Natural killer cell (primary cell): ENCODE measurements around the gene CGNL1. TPM values are rescaled to one million over a fixed set of nuclear protein-coding genes. Genes with fewer than 3 reads are reported as not detected.

Experiments
- ATAC-seq, 3 donors: fragments of 150-1000 bp in 2 of 3; fragments of 200-7000 bp in 1 of 3; cut with Tn5 transposase; 1 replicate in 1 of 3; 2 replicates in 2 of 3; pipeline ENCODE4 v1.10.0; 2021; ENCODE audit warnings: mild to moderate bottlenecking in 2 of 3, moderate library complexity in 2 of 3
- DNase-seq, 2 donors: peaks; one replicate each; pipeline versions ENCODE4 v3.0.0 to v3.0.0-alpha.2; 2013 to 2021; ENCODE audit warnings: mixed read lengths in 1 of 2
- H3K27ac ChIP-seq: one replicate; pipeline ENCODE4 v1.5.1; 2013; ENCODE audit warnings: mild to moderate bottlenecking, low read length
- H3K27me3 ChIP-seq: one replicate; pipeline ENCODE4 v1.6.1; 2013; ENCODE audit warnings: low read length; ENCODE audit not compliant: control insufficient read depth, insufficient read depth
- H3K36me3 ChIP-seq: one replicate; pipeline ENCODE4 v1.6.1; 2013; ENCODE audit warnings: low read length; ENCODE audit not compliant: control insufficient read depth, insufficient read depth
- H3K4me1 ChIP-seq: one replicate; pipeline ENCODE4 v1.6.1; 2013; ENCODE audit warnings: low read length; ENCODE audit not compliant: control insufficient read depth, insufficient read depth
- H3K4me3 ChIP-seq: one replicate; pipeline ENCODE4 v1.5.1; 2013; ENCODE audit warnings: low read length
- H3K9me3 ChIP-seq: one replicate; pipeline ENCODE4 v1.6.1; 2013; ENCODE audit warnings: low read length; ENCODE audit not compliant: control insufficient read depth, insufficient read depth
- H3K27ac Mint-ChIP-seq, 2 donors: one replicate each; pipeline ENCODE4 v1.8.0; 2022; ENCODE audit warnings: mild to moderate bottlenecking in 2 of 2, mixed read lengths in 2 of 2, moderate library complexity in 1 of 2
- H3K27me3 Mint-ChIP-seq, 2 donors: one replicate each; pipeline ENCODE4 v1.8.0; 2022; ENCODE audit warnings: low read depth in 2 of 2, mixed read lengths in 2 of 2
- H3K36me3 Mint-ChIP-seq: one replicate; pipeline ENCODE4 v1.8.0; 2022; ENCODE audit warnings: mixed read lengths
- H3K4me1 Mint-ChIP-seq, 2 donors: one replicate each; pipeline ENCODE4 v1.8.0; 2022; ENCODE audit warnings: mixed read lengths in 2 of 2
- H3K4me3 Mint-ChIP-seq: one replicate; pipeline ENCODE4 v1.8.0; 2022; ENCODE audit warnings: mild to moderate bottlenecking, moderate library complexity, mixed read lengths
- H3K9me3 Mint-ChIP-seq, 2 donors: one replicate each; pipeline ENCODE4 v1.8.0; 2022; ENCODE audit warnings: mixed read lengths in 2 of 2
- WGBS: methylation state at CpG from one replicate; pipeline ENCODE4 v1.1.7; 2013; ENCODE audit warnings: missing lambda C conversion rate; ENCODE audit not compliant: insufficient coverage; 5-methylcytosine and 5-hydroxymethylcytosine counted together
- intact Hi-C: fragments of 100-400 bp; cut with micrococcal nuclease; formaldehyde crosslinking; loops from one replicate; pipeline ENCODE4 v1.14.2; 2022
- total RNA-seq, 4 donors: library from RNA; stranded (reverse); fragments of 120-200 nt in 1 of 4; gene quantifications; one replicate each; pipeline versions ENCODE4 v1.2.3 to v1.2.4, GENCODE V29; 2013 to 2022
- TF ChIP-seq, protein P1 (sequence below): fragments of 200-600 bp; IDR thresholded peaks from one replicate; pipeline ENCODE4 v1.8.0; 2022; ENCODE audit warnings: antibody characterized with exemption

Gene CGNL1
- total RNA-seq, 3 donors from 2014 or later (not counting 1 experiment from before 2014, with no cell fraction given) = not detected

DNA sequence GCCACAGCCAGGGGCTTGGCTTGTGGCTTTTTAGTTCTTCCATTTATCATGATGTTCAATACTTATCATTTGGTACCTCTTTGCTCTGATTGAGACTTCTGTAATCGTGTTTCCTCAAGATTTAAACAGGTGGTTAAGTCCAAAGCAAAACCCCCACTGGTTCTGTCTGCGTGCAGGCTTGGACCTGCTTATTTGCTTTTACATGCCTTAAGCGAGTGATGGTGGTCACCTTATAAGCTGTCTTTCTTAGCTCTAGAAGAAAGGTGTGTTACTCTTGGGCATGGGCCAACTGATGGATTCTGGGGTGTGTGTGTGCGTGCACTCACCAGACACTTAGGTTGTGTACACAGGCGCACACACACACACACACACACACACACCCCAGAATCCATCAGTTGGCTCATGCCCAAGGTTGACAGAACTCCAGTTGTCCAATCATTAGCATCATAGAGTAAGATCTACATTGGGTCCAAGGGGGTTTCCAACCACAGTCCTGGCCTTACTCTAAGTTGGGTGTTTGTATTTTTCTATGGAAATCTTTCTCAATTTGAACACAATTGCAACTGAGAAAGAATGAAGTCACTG, 216.6 kb downstream of the CGNL1 start:
- H3K27ac ChIP-seq = no peak overlapping the region
- WGBS = 74% methylated on average over 4 of the region's 5 CpGs
- Mint-ChIP-seq H3K27ac (no peak overlapping the region), H3K4me3 (peak overlapping the region; percentile 25), H3K4me1 (peaks cover 0 to 4% of the 10 kb centered on the region in 2 donors), H3K9me3 (no peaks in the 10 kb centered on the region), H3K27me3 (peaks cover 33 to 54% of the 10 kb centered on the region in 2 donors), H3K36me3 (no peaks in the 10 kb centered on the region)
- TF ChIP-seq, protein P1, sequence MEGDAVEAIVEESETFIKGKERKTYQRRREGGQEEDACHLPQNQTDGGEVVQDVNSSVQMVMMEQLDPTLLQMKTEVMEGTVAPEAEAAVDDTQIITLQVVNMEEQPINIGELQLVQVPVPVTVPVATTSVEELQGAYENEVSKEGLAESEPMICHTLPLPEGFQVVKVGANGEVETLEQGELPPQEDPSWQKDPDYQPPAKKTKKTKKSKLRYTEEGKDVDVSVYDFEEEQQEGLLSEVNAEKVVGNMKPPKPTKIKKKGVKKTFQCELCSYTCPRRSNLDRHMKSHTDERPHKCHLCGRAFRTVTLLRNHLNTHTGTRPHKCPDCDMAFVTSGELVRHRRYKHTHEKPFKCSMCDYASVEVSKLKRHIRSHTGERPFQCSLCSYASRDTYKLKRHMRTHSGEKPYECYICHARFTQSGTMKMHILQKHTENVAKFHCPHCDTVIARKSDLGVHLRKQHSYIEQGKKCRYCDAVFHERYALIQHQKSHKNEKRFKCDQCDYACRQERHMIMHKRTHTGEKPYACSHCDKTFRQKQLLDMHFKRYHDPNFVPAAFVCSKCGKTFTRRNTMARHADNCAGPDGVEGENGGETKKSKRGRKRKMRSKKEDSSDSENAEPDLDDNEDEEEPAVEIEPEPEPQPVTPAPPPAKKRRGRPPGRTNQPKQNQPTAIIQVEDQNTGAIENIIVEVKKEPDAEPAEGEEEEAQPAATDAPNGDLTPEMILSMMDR = no peak
- ATAC-seq (no peak), DNase-seq (no peak)
- H3K27me3 ChIP-seq = no peaks in the 10 kb centered on the region
- no peak overlapping the region for H3K4me3 ChIP-seq
- H3K36me3 ChIP-seq = no peaks in the 10 kb centered on the region
- intact Hi-C loops = no loop called here
- no peaks in the 10 kb centered on the region for H3K9me3 ChIP-seq
- H3K4me1 ChIP-seq = peaks cover 5% of the 10 kb centered on the region

- Histone ChIP-seq H3K27me3 (no peaks in the 10 kb centered on the region), H3K9me3 (no peaks in the 10 kb centered on the region), H3K36me3 (no peaks in the 10 kb centered on the region), H3K27ac (no peak overlapping the region), H3K4me1 (peaks cover 5% of the 10 kb centered on the region), H3K4me3 (no peak overlapping the region)
- intact Hi-C loops = no loop called here
- no peak for ATAC-seq
- TF ChIP-seq, protein P1 = no peak
- Mint-ChIP-seq H3K9me3 (no peaks in the 10 kb centered on the region), H3K36me3 (no peaks in the 10 kb centered on the region), H3K27me3 (peaks cover 24 to 53% of the 10 kb centered on the region in 2 donors), H3K4me3 (no peak overlapping the region), H3K27ac (no peak overlapping the region), H3K4me1 (peaks cover 0 to 4% of the 10 kb centered on the region in 2 donors)
- 95% methylated on average over 6 of the region's 6 CpGs for WGBS
- no peak for DNase-seq
Measured at GRCh38 chr15:57594479-57594878, 218.2 kb downstream of the CGNL1 start.

GRCh38 chr15:57595011-57595866, 218.9 kb downstream of the CGNL1 start:
- no peaks in the 10 kb centered on the region for H3K36me3 Mint-ChIP-seq
- no peak for DNase-seq
- 66% methylated on average over 9 of the region's 9 CpGs for WGBS
- intact Hi-C loops = no loop called here
- H3K9me3 ChIP-seq = no peaks in the 10 kb centered on the region
- no peak for ATAC-seq
- H3K27me3 ChIP-seq = no peaks in the 10 kb centered on the region
- no peak overlapping the region for H3K4me3 ChIP-seq
- H3K27me3 Mint-ChIP-seq = peaks cover 16 to 45% of the 10 kb centered on the region in 2 donors
- H3K4me3 Mint-ChIP-seq = no peak overlapping the region
- H3K4me1 Mint-ChIP-seq = peaks cover 0 to 4% of the 10 kb centered on the region in 2 donors
- H3K36me3 ChIP-seq = no peaks in the 10 kb centered on the region
- TF ChIP-seq, protein P1 = no peak
- no peak overlapping the region for H3K27ac ChIP-seq
- H3K27ac Mint-ChIP-seq = no peak overlapping the region
- no peaks in the 10 kb centered on the region for H3K9me3 Mint-ChIP-seq
- peaks cover 5% of the 10 kb centered on the region for H3K4me1 ChIP-seq
